HepG2 (cell line): ENCODE results near the gene LGR6. TPM values are rescaled to one million over a fixed set of nuclear protein-coding genes. Genes with fewer than 3 reads are reported as not detected.

Experiments used
- ATAC-seq: fragments of 200-7000 bp; cut with Tn5 transposase; 3 replicates; pipeline ENCODE4 v1.9.1; 2020; ENCODE audit warnings: mild to moderate bottlenecking, moderate library complexity
- BruUV-seq: library from RNA; stranded (reverse); fragments of 400-500 nt; replicated peaks from 2 replicates; lab custom pipeline; 2021; lab: Mats Ljungman, UMichigan
- CTCF ChIA-PET: fragments of 300-600 bp; formaldehyde crosslinking; extraction: SDS; loops from one replicate; lab custom pipeline; 2021; ENCODE audit warnings: low total read pairs, inconsistent platforms, low intra/inter-chr PET ratio; lab: Yijun Ruan, JAX
- POLR2A ChIA-PET: fragments of 350-600 bp; sonication (Branson Sonifier 250); formaldehyde crosslinking; loops from one replicate; lab custom pipeline; 2020; ENCODE audit warnings: antibody characterized with exemption, inconsistent platforms; lab: Yijun Ruan, JAX
- DNase-seq: peaks from one replicate; pipeline ENCODE4 v3.0.0-alpha.2; 2015; ENCODE audit warnings: low spot score
- FAIRE-seq: peaks from 3 replicates; lab custom pipeline; 2011; peaks lifted over from hg19 to GRCh38; lab: Jason Lieb, UNC
- H2AFZ ChIP-seq: one replicate; pipeline ENCODE4 v1.6.1; 2011; ENCODE audit warnings: low read length, inconsistent platforms
- H3K27ac ChIP-seq: fragments of 300-600 bp; 3 replicates; pipeline ENCODE4 v1.8.0; 2011; ENCODE audit warnings: mixed run types, mild to moderate bottlenecking, mixed read lengths, low read length, inconsistent platforms; ENCODE audit not compliant: insufficient read depth; ENCODE audit errors: extremely low read length
- H3K27me3 ChIP-seq, 2 experiments: fragments of 200-600 bp in 1 of 2; 2 replicates in 1 of 2; 3 replicates in 1 of 2; pipeline versions ENCODE4 v1.6.0 to v1.8.0; 2011; ENCODE audit warnings: low read length in 2 of 2, mild to moderate bottlenecking in 2 of 2, moderate library complexity in 2 of 2, inconsistent platforms in 1 of 2; ENCODE audit not compliant: insufficient read depth in 2 of 2, control insufficient read depth in 1 of 2
- H3K36me3 ChIP-seq, 2 experiments: fragments of 200-600 bp in 1 of 2; replicated peaks in 1 of 2; 2 replicates in 1 of 2; 3 replicates in 1 of 2; pipeline versions ENCODE4 v1.5.1 to v1.8.0; 2011; ENCODE audit warnings: low read length in 2 of 2, inconsistent platforms in 1 of 2; ENCODE audit not compliant: insufficient read depth in 2 of 2, control insufficient read depth in 1 of 2
- H3K4me1 ChIP-seq: 2 replicates; pipeline ENCODE4 v1.5.1; 2012; ENCODE audit warnings: low read length, inconsistent platforms; ENCODE audit not compliant: insufficient read depth
- H3K4me2 ChIP-seq: 2 replicates; pipeline ENCODE4 v1.6.0; 2011; ENCODE audit warnings: low read depth, low read length, inconsistent platforms
- H3K4me3 ChIP-seq, 3 experiments: fragments of 200-600 bp in 1 of 3; sonication (generic), shearing (Covaris generic) in 1 of 3; replicated peaks in 1 of 3; 2 replicates each; pipeline ENCODE4 v1.5.1; 2011 to 2016; ENCODE audit warnings: low read length in 3 of 3, inconsistent platforms in 2 of 3, low read depth in 2 of 3, mild to moderate bottlenecking in 2 of 3, control low read depth in 1 of 3, mixed read lengths in 1 of 3; ENCODE audit not compliant: insufficient read depth in 1 of 3
- H3K79me2 ChIP-seq: one replicate; pipeline ENCODE4 v1.6.1; 2011; ENCODE audit warnings: low read length, inconsistent platforms; ENCODE audit not compliant: insufficient read depth
- H3K9ac ChIP-seq: 2 replicates; pipeline ENCODE4 v1.6.0; 2011; ENCODE audit warnings: mild to moderate bottlenecking, low read depth, low read length, inconsistent platforms; ENCODE audit not compliant: insufficient read depth
- H3K9me3 ChIP-seq: 2 replicates; pipeline ENCODE4 v1.5.1; 2012; ENCODE audit warnings: mild to moderate bottlenecking, low read length
- H4K20me1 ChIP-seq: 2 replicates; pipeline ENCODE4 v1.6.0; 2011; ENCODE audit warnings: inconsistent platforms, mild to moderate bottlenecking, low read length, moderate library complexity; ENCODE audit not compliant: insufficient read depth
- EEA1 ChIP-seq: sonication (generic); formaldehyde crosslinking; IDR thresholded peaks from 2 replicates; pipeline ENCODE4 v1.5.1; 2020; ENCODE audit warnings: mild to moderate bottlenecking, missing genetic modification reagents, borderline replicate concordance
- HNRNPUL1 ChIP-seq: fragments of 200-400 bp; formaldehyde crosslinking; IDR thresholded peaks from 2 replicates; pipeline ENCODE4 v1.6.1; 2017; ENCODE audit warnings: low read depth, mild to moderate bottlenecking, low read length, moderate library complexity
- MAFF ChIP-seq: IDR thresholded peaks from 2 replicates; pipeline ENCODE4 v1.6.1; 2011; ENCODE audit warnings: low read depth, low read length, improper control_type of control experiment
- PLRG1 ChIP-seq: fragments of 450-650 bp; conservative IDR thresholded peaks from 2 replicates; pipeline ENCODE4 v1.6.1; 2016
- ZNF275 ChIP-seq: sonication (generic); formaldehyde crosslinking; IDR thresholded peaks from 2 replicates; pipeline ENCODE4 v1.8.0; 2022; ENCODE audit warnings: missing genetic modification reagents, mild to moderate bottlenecking, inconsistent platforms, borderline replicate concordance
- ZNF3 ChIP-seq: IDR thresholded peaks from 2 replicates; pipeline ENCODE4 v1.7.0; 2017; ENCODE audit warnings: inconsistent platforms
- ZNF33B ChIP-seq: sonication (generic); formaldehyde crosslinking; IDR thresholded peaks from 2 replicates; pipeline ENCODE4 v1.5.1; 2020; ENCODE audit warnings: mild to moderate bottlenecking, missing genetic modification reagents
- ZNF441 ChIP-seq: sonication (generic); formaldehyde crosslinking; IDR thresholded peaks from 2 replicates; pipeline ENCODE4 v1.7.0; 2021; ENCODE audit warnings: missing genetic modification reagents, borderline replicate concordance
- ZNF644 ChIP-seq: IDR thresholded peaks from 2 replicates; pipeline ENCODE4 v1.6.1; 2016; ENCODE audit warnings: low read depth
- ZNF670 ChIP-seq: sonication (generic); formaldehyde crosslinking; IDR thresholded peaks from 2 replicates; pipeline ENCODE4 v1.8.0; 2022; ENCODE audit warnings: mild to moderate bottlenecking, missing genetic modification reagents, borderline replicate concordance
- WGBS: methylation state at CpG from one replicate; pipeline ENCODE4 v1.1.6; 2017; ENCODE audit warnings: low lambda C conversion rate; 5-methylcytosine and 5-hydroxymethylcytosine counted together
- in situ Hi-C: cut with HindIII; loops from 2 replicates; pipeline ENCODE4 v1.10.0; 2017; ENCODE audit warnings: low pct_unique_long_range_greater_than_20kb; ENCODE audit not compliant: extremely low pct_ligation_motif_present
- intact Hi-C: fragments of 100-400 bp; cut with micrococcal nuclease; formaldehyde crosslinking; loops from one replicate; pipeline ENCODE4 v1.10.0; 2022; ENCODE audit not compliant: unreplicated experiment
- polyA plus RNA-seq, 8 experiments: library from polyadenylated mRNA; depleted of rRNA in 3 of 8; stranded (reverse) in 7 of 8; unstranded in 1 of 8; fragments of >200 nt; fragmentation: Illumina TruSeq in 4 of 8; extraction: Trizol in 4 of 8; gene quantifications; 2 replicates each; pipeline versions ENCODE4 v1.2.1 to v1.2.3, GENCODE V29; 2011 to 2016; ENCODE audit warnings: low read depth in 4 of 8, missing spikeins in 1 of 8, mixed read lengths in 1 of 8; ENCODE audit not compliant: insufficient read depth in 1 of 8
- total RNA-seq, 5 experiments: library from RNA; depleted of rRNA; stranded (reverse); fragments of >200 nt; fragmentation: Illumina TruSeq; extraction: Trizol; gene quantifications; 2 replicates each; pipeline ENCODE4 v1.2.3, GENCODE V29; 2016; ENCODE audit warnings: low read depth in 1 of 5
- TF ChIP-seq, protein P1 (sequence below): sonication (generic); formaldehyde crosslinking; IDR thresholded peaks from 2 replicates; pipeline ENCODE4 v1.8.0; 2022; ENCODE audit warnings: mild to moderate bottlenecking, missing genetic modification reagents; ENCODE audit not compliant: insufficient replicate concordance

LGR6 gene
- total and polyA plus RNA-seq, 2 of the 13 experiments (the other 11 are each of a cell fraction or from before 2014, with no cell fraction given), result 0.07 TPM; not detected in 1

GRCh38 chr1:202278751-202279150 lies 85.2 kb downstream of the LGR6 start:
- H3K4me3 ChIP-seq, result no peak overlapping the region
- no peak for TF ChIP-seq EEA1
- TF ChIP-seq ZNF275 (CRISPR knock-in tag), result no peak
- no peak for TF ChIP-seq ZNF33B
- TF ChIP-seq, all 625 proteins: peak for 0
- FAIRE-seq (no peak), ATAC-seq (no peak), DNase-seq (no peak)
- no peak overlapping the region for H2AFZ ChIP-seq
- WGBS, result 17% methylated on average over 2 of the region's 2 CpGs
- H3K9ac ChIP-seq, result no peak overlapping the region
- CTCF ChIA-PET, result no interaction called here
- H3K4me2 ChIP-seq, result no peak overlapping the region
- POLR2A ChIA-PET, result no interaction called here
- H3K9me3 ChIP-seq, result no peaks in the 10 kb centered on the region
- no peaks in the 10 kb centered on the region for H3K79me2 ChIP-seq
- intact Hi-C loops, result no loop called here
- no peak overlapping the region for H3K27ac ChIP-seq
- in situ Hi-C loops, result no loop called here
- no peaks in the 10 kb centered on the region for H3K4me1 ChIP-seq
- H3K36me3 ChIP-seq, result no peaks in the 10 kb centered on the region
- BruUV-seq, result no TSS peak
- H4K20me1 ChIP-seq, result no peaks in the 10 kb centered on the region
- peaks cover 2 to 15% of the 10 kb centered on the region in 2 experiments; a peak in 3 of 5 replicates for H3K27me3 ChIP-seq

DNA sequence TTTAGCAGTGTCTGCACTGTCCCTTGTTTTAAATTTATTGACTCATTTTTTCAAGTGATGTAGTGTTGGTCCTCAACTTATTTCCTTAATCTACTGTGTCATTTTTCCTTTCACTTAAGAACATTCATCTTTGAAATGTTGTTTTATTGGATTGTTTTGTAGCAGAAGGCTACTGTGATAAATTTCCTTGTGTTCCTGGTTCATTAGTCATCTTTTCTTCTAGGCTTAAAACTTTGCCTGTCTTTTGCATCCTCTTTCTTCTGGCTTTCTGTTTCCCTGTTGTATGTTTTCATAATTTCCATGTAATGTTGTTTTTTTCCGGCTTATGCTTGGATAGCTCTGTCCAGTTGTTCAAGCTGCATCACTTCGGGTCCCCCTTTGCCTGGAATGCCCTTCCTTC lies 86.2 kb downstream of the LGR6 start:
- in situ Hi-C loops (no loop called here), intact Hi-C loops (no loop called here)
- BruUV-seq, result no TSS peak
- Histone ChIP-seq H3K9ac (no peak overlapping the region), H3K36me3 (no peaks in the 10 kb centered on the region), H3K27me3 (peaks cover 4 to 12% of the 10 kb centered on the region in 2 experiments; a peak in 2 of 5 replicates), H3K9me3 (no peaks in the 10 kb centered on the region), H3K79me2 (no peaks in the 10 kb centered on the region), H2AFZ (no peak overlapping the region), H3K4me1 (no peaks in the 10 kb centered on the region), H3K27ac (no peak overlapping the region), H4K20me1 (no peaks in the 10 kb centered on the region), H3K4me2 (no peak overlapping the region), H3K4me3 (no peak overlapping the region)
- WGBS, result 2% methylated on average over 2 of the region's 2 CpGs
- DNase-seq, result no peak
- ATAC-seq, result no peak
- ChIA-PET CTCF (no interaction called here), POLR2A (no interaction called here)
- no peak for FAIRE-seq
- TF ChIP-seq MAFF (no peak), ZNF3 (CRISPR knock-in tag) (no peak), ZNF441 (CRISPR knock-in tag) (no peak), ZNF644 (CRISPR knock-in tag) (no peak), PLRG1 (no peak), ZNF670 (CRISPR knock-in tag) (no peak), HNRNPUL1 (no peak)
- TF ChIP-seq, protein P1, sequence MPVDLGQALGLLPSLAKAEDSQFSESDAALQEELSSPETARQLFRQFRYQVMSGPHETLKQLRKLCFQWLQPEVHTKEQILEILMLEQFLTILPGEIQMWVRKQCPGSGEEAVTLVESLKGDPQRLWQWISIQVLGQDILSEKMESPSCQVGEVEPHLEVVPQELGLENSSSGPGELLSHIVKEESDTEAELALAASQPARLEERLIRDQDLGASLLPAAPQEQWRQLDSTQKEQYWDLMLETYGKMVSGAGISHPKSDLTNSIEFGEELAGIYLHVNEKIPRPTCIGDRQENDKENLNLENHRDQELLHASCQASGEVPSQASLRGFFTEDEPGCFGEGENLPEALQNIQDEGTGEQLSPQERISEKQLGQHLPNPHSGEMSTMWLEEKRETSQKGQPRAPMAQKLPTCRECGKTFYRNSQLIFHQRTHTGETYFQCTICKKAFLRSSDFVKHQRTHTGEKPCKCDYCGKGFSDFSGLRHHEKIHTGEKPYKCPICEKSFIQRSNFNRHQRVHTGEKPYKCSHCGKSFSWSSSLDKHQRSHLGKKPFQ (CRISPR knock-in tag), result no peak
